Measurements from ENCODE around the gene TMSB15B. TPM values are rescaled to one million over a fixed set of nuclear protein-coding genes. Genes with fewer than 3 reads are reported as not detected.

Gene TMSB15B
- total RNA-seq, 1 donor from 2014 or later, result 3.9 TPM

Other genes with a start within 250 kb of the TMSB15B start
- gene PLP1, start 185.8 kb upstream of the TMSB15B start, total RNA-seq (ENCODE audit: insufficient read depth, low replicate concordance), result 19.0 TPM
- gene RAB9B, start 130.4 kb upstream of the TMSB15B start, total RNA-seq (ENCODE audit: insufficient read depth, low replicate concordance), result 32.7 TPM
- not detected for gene H2BW1, start 51.1 kb downstream of the TMSB15B start, total RNA-seq (ENCODE audit: insufficient read depth, low replicate concordance)
- not detected for gene H2BW2, start 77.3 kb downstream of the TMSB15B start, total RNA-seq (ENCODE audit: insufficient read depth, low replicate concordance)
- 5.3 TPM for gene TMSB15C, start 113.6 kb downstream of the TMSB15B start, total RNA-seq (ENCODE audit: insufficient read depth, low replicate concordance)
- gene ZCCHC18, start 149.9 kb downstream of the TMSB15B start, total RNA-seq (ENCODE audit: insufficient read depth, low replicate concordance), result 1.7 TPM
- gene SLC25A53, start 194.4 kb downstream of the TMSB15B start, total RNA-seq (ENCODE audit: insufficient read depth, low replicate concordance), result 17.3 TPM
- 20.9 TPM for gene FAM199X, start 203.8 kb downstream of the TMSB15B start, total RNA-seq (ENCODE audit: insufficient read depth, low replicate concordance)